Body of pancreas (tissue), 4 donors: ENCODE data around the gene RFC3. TPM values are rescaled to one million over a fixed set of nuclear protein-coding genes. Genes with fewer than 3 reads are reported as not detected.

ENCODE experiments used
- ATAC-seq: fragments of 150-250 bp; one replicate; pipeline ENCODE4 v1.9.1; 2016
- DNase-seq, 4 donors: peaks; one replicate each; pipeline ENCODE4 v3.0.0-alpha.2; 2019
- H3K27ac ChIP-seq, 4 donors: fragments of 200-600 bp; sonication (generic); 1 replicate in 3 of 4; 2 replicates in 1 of 4; pipeline versions ENCODE4 v1.5.1 to v1.6.1; 2016 to 2019; ENCODE audit warnings: mild to moderate bottlenecking in 1 of 4, mixed read lengths in 1 of 4, moderate library complexity in 1 of 4
- H3K27me3 ChIP-seq, 2 donors: fragments of 200-600 bp; sonication (generic); one replicate each; pipeline ENCODE4 v1.6.0; 2016; ENCODE audit warnings: mild to moderate bottlenecking in 1 of 2
- H3K36me3 ChIP-seq, 2 donors: fragments of 200-600 bp; sonication (generic); replicated peaks in 1 of 2; 2 replicates each; pipeline ENCODE4 v1.5.1; 2016; ENCODE audit warnings: low read depth in 2 of 2; ENCODE audit not compliant: insufficient read depth in 1 of 2
- H3K4me1 ChIP-seq: fragments of 200-600 bp; sonication (generic); one replicate; pipeline ENCODE4 v1.6.0; 2016
- H3K4me3 ChIP-seq, 2 donors: fragments of 200-600 bp; sonication (generic); 1 replicate in 1 of 2; 2 replicates in 1 of 2; pipeline ENCODE4 v1.5.1; 2016 to 2019
- H3K9me3 ChIP-seq, 3 donors: fragments of 200-600 bp; sonication (generic); 1 replicate in 2 of 3; 2 replicates in 1 of 3; pipeline ENCODE4 v1.5.1; 2016
- CTCF ChIP-seq, 7 experiments: fragments of 450-650 bp in 4 of 7; fragments of 200-600 bp in 3 of 7; sonication (generic) in 3 of 7; IDR thresholded peaks; one replicate each; pipeline ENCODE4 v1.5.1; 2016 to 2019; ENCODE audit warnings: antibody characterized with exemption in 7 of 7
- POLR2A ChIP-seq, 3 donors: fragments of 450-650 bp; IDR thresholded peaks; one replicate each; pipeline ENCODE4 v1.6.1; 2016; ENCODE audit warnings: antibody characterized with exemption in 3 of 3, mild to moderate bottlenecking in 2 of 3
- WGBS, 2 donors: methylation state at CpG; one replicate each; pipeline ENCODE4 v1.1.5; 2017; 5-methylcytosine and 5-hydroxymethylcytosine counted together
- intact Hi-C: fragments of 100-400 bp; cut with DNase I; formaldehyde crosslinking; loops from one replicate; pipeline ENCODE4 v1.15.1; 2023
- total RNA-seq, 2 donors: library from RNA; depleted of rRNA; stranded (reverse); fragments of >200 nt; gene quantifications; one replicate each; pipeline ENCODE4 v1.1.0, GENCODE V29; 2016

Gene RFC3
- total RNA-seq, 2 donors from 2014 or later: 8.0 to 10.9 TPM

- Histone ChIP-seq H3K4me3 (no peak overlapping the region), H3K9me3 (no peaks in the 10 kb centered on the region), H3K4me1 (peaks cover 8% of the 10 kb centered on the region), H3K27me3 (no peaks in the 10 kb centered on the region), H3K36me3 (no peaks in the 10 kb centered on the region), H3K27ac (no peak overlapping the region)
- intact Hi-C loops: no loop called here
- ATAC-seq: no peak
- TF ChIP-seq CTCF (IDR thresholded peaks at IDR 0.05) (no peak), POLR2A (IDR thresholded peaks at IDR 0.05) (no peak)
- DNase-seq: no peak
- WGBS, 2 donors: 88% methylated on average over 2 of the region's 2 CpGs
Measured at GRCh38 chr13:33816912-33817311, 1.0 kb upstream of the RFC3 start.

- TF ChIP-seq CTCF (IDR thresholded peaks at IDR 0.05) (no peak), POLR2A (IDR thresholded peaks at IDR 0.05) (no peak)
- WGBS, 2 donors: 13 to 24% methylated on average over 5 of the region's 5 CpGs
Measured at GRCh38 chr13:33817513-33817900, 442 bp upstream of the RFC3 start.

GRCh38 chr13:33825083-33825482 lies 7.1 kb downstream of the RFC3 start:
- no peak for DNase-seq
- no peak for ATAC-seq
- Histone ChIP-seq H3K4me1 (no peaks in the 10 kb centered on the region), H3K36me3 (peaks cover 0 to 3% of the 10 kb centered on the region in 2 donors), H3K4me3 (no peak overlapping the region), H3K27me3 (no peaks in the 10 kb centered on the region), H3K9me3 (no peaks in the 10 kb centered on the region), H3K27ac (no peak overlapping the region)
- TF ChIP-seq CTCF (IDR thresholded peaks at IDR 0.05) (no peak), POLR2A (IDR thresholded peaks at IDR 0.05) (no peak)
- WGBS, 2 donors: 93 to 98% methylated on average over 4 of the region's 4 CpGs
- intact Hi-C loops: no loop called here

More at GRCh38 chr13:33817513-33817900, 442 bp upstream of the RFC3 start:
- Histone ChIP-seq H3K36me3 (no peaks in the 10 kb centered on the region), H3K4me1 (peaks cover 8% of the 10 kb centered on the region), H3K4me3 (peak overlapping the region; percentile 57 to 63), H3K27ac (peak overlapping the region in 3 of 4 donors; percentile 69 to 76 (median 73)), H3K27me3 (no peaks in the 10 kb centered on the region), H3K9me3 (no peaks in the 10 kb centered on the region)
- no peak for DNase-seq
- no peak for ATAC-seq
- intact Hi-C loops: no loop called here

- Histone ChIP-seq H3K27ac (no peak overlapping the region), H3K27me3 (no peaks in the 10 kb centered on the region), H3K9me3 (no peaks in the 10 kb centered on the region), H3K4me1 (no peaks in the 10 kb centered on the region), H3K36me3 (peaks cover 0 to 5% of the 10 kb centered on the region in 2 donors), H3K4me3 (no peak overlapping the region)
- DNase-seq: no peak
- ATAC-seq: no peak
- TF ChIP-seq CTCF (IDR thresholded peaks at IDR 0.05) (no peak), POLR2A (IDR thresholded peaks at IDR 0.05) (no peak)
- intact Hi-C loops: no loop called here
- WGBS, 2 donors: 88 to 95% methylated on average over 2 of the region's 2 CpGs
Measured at GRCh38 chr13:33827139-33827538, 9.2 kb downstream of the RFC3 start.

- H3K9me3 ChIP-seq: no peaks in the 10 kb centered on the region
- H3K4me1 ChIP-seq: no peaks in the 10 kb centered on the region
- H3K27ac ChIP-seq: no peak overlapping the region
- no peaks in the 10 kb centered on the region for H3K27me3 ChIP-seq
- no peak for ATAC-seq
- no peak for DNase-seq
- WGBS, 2 donors: 90 to 94% methylated on average over 7 of the region's 7 CpGs
- H3K36me3 ChIP-seq: peaks cover 0 to 5% of the 10 kb centered on the region in 2 donors
- intact Hi-C loops: no loop called here
- TF ChIP-seq CTCF (IDR thresholded peaks at IDR 0.05) (no peak), POLR2A (IDR thresholded peaks at IDR 0.05) (no peak)
- no peak overlapping the region for H3K4me3 ChIP-seq
Measured at GRCh38 chr13:33828431-33829129, 10.6 kb downstream of the RFC3 start.
